HG03439 (cell line): ENCODE measurements around the gene SPANXA1.
"Not testable (repeated sequence)": the region's sequence is repeated elsewhere in the genome, so short reads cannot be mapped to it uniquely, and the experiment has no call there.

Source experiments
- ATAC-seq: cut with Tn5 transposase; IDR thresholded peaks from one replicate; pipeline ENCODE4 v1.9.1; 2021; ENCODE audit warnings: mild to moderate bottlenecking, moderate library complexity; ENCODE audit not compliant: unreplicated experiment

Gene SPANXA1, protein sequence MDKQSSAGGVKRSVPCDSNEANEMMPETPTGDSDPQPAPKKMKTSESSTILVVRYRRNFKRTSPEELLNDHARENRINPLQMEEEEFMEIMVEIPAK

DNA sequence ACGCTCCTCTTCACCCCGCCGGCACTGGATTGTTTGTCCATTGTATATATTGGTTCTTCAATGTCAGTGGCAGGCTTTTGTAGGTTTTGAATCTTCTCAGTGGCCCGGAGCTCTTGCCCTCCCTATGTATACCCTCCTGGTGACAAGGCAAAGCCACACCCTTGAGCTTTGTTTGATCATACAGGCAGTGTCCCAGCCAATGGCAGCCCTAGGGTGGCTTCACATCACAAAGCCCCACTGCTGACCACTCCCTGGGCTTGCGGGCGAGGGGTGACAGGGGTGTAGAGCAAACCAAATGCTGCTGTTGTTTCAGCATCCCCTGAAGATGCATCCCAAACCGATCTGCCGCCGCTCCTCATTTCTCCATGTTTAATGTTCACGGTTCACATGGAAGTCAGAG lies at the start of gene SPANXA1:
SPANXA1 (minus strand) TSS at position 101 of the 400 bp plus-strand sequence; CDS start at position 41, 60 bp downstream.
- ATAC-seq, result not testable (repeated sequence)

DNA sequence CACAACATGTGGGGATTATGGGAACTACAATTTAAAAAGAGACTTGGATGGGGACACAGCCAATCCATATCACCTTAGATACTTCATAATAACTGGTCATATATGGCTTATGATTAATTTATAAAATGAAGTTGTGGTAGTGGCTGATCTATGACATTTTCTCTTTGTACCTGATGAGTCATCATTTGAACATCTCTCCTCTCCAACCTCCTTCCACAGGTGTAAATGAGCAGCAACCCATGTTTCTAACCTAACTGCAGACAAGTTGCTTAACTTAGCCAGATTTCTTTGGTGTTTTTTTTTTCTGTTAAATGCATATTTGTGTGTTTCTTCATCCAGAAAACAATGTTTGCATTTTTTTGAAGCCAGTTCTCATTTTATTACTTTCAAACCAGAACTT lies 47.6 kb upstream of the SPANXA1 start:
- ATAC-seq, result no peak

DNA sequence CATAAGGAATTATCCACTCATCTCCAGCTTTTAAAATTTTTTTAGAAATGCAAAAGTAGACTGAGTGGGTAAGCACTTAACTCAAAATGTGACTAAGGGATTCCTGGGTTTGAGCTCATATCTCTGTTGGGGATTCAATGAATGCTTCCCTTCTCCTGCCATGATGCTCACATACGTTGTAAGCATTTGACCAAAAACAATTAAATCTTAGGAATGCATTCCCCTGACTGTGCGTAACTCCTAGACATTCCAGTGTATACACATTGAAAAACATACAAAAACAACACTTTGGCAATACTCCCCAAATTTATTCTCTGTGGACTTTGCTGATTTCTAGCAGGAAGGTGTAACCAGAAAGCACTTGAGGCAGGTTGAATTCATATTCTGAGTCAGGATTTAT lies 34.8 kb upstream of the SPANXA1 start:
- ATAC-seq, result no peak

DNA sequence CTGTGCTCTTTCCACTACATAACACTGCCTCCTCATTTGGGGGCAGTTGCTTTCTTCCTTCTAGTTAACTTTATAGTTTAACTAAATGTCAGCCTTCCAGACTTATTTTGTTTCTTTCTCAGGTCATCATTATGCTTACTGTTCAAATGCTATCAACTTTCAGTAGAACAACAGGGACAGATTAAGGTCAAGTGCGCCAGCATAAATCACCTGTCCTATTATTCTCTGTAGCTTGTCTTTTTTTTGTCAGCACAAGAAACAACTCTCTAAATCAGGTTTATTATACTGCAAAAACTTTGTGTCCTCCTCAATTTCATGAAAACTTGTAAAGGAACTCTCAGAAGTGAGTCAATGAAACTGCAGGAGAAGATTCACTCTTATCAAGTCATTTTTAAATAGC lies 24.6 kb upstream of the SPANXA1 start:
- no peak for ATAC-seq

DNA sequence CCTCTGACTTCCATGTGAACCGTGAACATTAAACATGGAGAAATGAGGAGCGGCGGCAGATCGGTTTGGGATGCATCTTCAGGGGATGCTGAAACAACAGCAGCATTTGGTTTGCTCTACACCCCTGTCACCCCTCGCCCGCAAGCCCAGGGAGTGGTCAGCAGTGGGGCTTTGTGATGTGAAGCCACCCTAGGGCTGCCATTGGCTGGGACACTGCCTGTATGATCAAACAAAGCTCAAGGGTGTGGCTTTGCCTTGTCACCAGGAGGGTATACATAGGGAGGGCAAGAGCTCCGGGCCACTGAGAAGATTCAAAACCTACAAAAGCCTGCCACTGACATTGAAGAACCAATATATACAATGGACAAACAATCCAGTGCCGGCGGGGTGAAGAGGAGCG lies 4.9 kb upstream of the SPANXA1 start, which contains the start of gene SPANXA2:
SPANXA2 (plus strand) TSS at position 301 of the 400 bp plus-strand sequence; CDS start at position 361, 60 bp downstream.
- not testable (repeated sequence) for ATAC-seq

DNA sequence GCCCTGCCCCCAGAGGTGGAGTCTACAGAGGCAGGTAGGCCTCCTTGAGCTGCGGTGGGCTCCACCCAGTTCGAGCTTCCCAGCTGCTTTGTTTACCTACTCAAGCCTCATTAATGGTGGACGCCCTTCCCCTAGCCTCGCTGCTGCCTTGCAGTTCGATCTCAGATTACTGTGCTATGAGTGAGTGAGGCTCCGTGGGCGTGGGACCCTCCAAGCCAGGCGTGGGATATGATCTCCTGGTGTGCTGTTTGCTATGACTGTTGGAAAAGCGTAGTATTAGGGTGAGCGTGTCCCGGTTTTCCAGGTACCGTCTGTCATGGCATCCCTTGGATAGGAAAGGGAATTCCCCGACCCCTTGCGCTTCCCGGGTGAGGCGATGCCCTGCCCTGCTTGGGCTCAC lies 42.0 kb downstream of the SPANXA1 start:
- not testable (repeated sequence) for ATAC-seq
